ENCODE data around the gene MTFR1L.

MTFR1L gene

DNA sequence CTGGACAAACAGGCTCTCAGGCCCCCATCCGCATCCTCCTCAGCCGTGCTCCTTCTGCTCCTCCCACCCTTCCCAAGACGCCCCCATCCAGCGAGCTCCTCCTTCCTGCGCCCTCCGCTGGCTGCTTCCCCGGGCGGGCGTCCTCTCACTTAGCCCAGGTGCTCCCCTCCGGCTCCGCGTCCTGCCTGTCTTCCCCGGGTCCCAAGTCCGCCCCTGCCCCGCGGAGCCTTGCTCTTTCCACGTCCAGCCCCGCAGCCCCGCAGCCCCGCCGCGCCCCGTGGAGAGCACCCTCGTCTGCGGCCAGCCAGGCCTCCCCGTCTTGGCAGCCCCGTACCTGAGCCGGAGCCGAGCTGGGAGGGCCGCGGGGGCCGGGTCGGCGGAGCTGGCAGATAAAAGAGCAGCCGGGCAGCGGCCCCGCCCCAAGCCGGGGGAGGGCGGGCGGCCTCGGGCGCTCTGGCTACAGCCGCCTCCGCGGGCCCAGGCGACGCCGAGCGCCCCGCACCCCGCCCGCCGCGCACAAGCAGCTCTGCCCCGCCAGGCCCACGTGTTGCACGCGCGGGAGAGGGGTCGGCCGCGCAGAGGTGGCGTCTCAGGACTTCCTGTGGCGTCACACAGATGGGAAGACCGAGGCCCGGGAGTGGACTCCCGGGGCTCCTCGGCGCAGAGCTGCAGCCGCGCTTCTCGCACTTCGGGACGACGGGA is 55.6 kb downstream of the MTFR1L start, which contains the start of gene PAQR7:
Gene PAQR7, minus strand, starts transcription at position 555 of the 702 bp plus-strand sequence. CDS start 11,869 bp downstream, outside the sequence.
- TF ChIP-seq MAX (IDR thresholded peaks at IDR 0.05; ENCODE audit: low read depth, low read length) (no peak), CTCF (IDR thresholded peaks at IDR 0.05; ENCODE audit: low read depth, low read length) (no peak), MYC (IDR thresholded peaks at IDR 0.05; ENCODE audit: low read depth, low read length) (no peak), POLR2A (IDR thresholded peaks at IDR 0.05; ENCODE audit: extremely low read depth, insufficient read length) (no peak)
- peak; percentile 68 for DNase-seq (ENCODE audit: low read depth)
- H3K4me3 ChIP-seq (ENCODE audit: low read depth, low read length): no peak within 1 kb of the TSS

DNA sequence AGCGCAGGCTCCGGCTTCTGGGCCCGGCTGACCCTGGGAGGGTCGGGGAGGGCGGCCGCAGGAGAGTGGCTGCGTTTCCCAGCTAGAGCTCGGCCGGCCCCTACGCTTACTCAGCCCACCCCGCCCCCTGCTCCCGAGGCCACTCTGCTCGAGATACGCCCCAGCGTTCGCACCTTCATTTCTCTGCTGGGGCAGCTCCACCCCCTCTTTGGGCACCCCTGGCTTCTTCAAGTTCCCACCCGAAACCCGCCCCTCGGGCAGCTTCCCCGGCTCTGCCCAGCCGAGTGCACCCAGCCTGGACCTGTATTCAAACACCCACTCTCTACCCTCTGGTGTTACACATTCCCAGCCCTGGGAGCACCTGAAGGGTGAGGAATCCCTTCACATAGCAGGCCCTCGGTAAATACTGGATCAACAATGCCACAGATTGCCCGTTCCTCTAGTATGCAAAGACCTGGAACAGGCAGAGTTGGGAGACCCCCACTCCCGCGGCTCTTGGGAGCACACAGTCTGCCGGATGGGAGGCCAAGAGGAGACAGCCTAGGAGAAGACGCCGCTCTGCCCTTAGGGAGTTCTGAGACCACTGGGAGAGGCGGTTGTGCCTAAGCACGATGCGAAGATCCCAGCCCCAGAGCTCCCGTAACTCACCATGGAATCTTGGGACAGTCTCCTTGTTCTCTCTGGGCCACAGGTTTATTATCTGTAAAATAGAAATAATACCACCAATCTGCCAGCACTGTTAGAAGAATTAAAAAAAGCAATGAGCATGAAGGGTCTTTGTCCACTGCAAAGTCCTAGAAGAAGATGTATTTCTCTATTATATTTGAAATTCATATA is 56.3 kb downstream of the MTFR1L start:
- H3K4me3 ChIP-seq (ENCODE audit: low read depth, low read length): no peak overlapping the region
- no peak for DNase-seq (ENCODE audit: low read depth)
- no peak for TF ChIP-seq MYC (IDR thresholded peaks at IDR 0.05; ENCODE audit: low read depth, low read length)
- no peak for TF ChIP-seq POLR2A (IDR thresholded peaks at IDR 0.05; ENCODE audit: extremely low read depth, insufficient read length)
- TF ChIP-seq CTCF (IDR thresholded peaks at IDR 0.05; ENCODE audit: low read depth, low read length): no peak
- TF ChIP-seq MAX (IDR thresholded peaks at IDR 0.05; ENCODE audit: low read depth, low read length): no peak

DNA sequence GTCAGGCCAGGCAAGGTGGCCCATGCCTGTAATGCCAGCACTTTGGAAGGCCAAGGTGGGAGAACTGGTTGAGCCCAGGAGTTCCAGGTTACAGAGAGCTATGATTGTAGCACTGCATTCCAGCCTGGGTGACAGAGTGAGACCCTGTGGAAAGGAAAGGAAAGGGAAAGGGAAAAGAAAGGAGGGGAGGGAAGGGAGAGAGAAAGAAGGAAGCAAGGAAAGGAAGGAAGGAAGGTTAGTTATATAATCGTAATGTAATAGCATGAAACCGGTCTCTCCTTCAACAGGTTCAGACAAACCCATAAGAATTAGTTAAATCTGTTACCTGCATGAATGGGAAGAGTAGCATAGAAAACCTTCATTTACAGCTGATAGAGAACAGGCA is 56.9 kb downstream of the MTFR1L start:
- no peak for DNase-seq (ENCODE audit: low read depth)
- no peak for TF ChIP-seq CTCF (IDR thresholded peaks at IDR 0.05; ENCODE audit: low read depth, low read length)
- TF ChIP-seq MYC (IDR thresholded peaks at IDR 0.05; ENCODE audit: low read depth, low read length): no peak
- TF ChIP-seq MAX (IDR thresholded peaks at IDR 0.05; ENCODE audit: low read depth, low read length): no peak
- no peak for TF ChIP-seq POLR2A (IDR thresholded peaks at IDR 0.05; ENCODE audit: extremely low read depth, insufficient read length)
- no peak overlapping the region for H3K4me3 ChIP-seq (ENCODE audit: low read depth, low read length)

- no peak overlapping the region for H3K4me3 ChIP-seq (ENCODE audit: low read depth, low read length)
- no peak for TF ChIP-seq CTCF (IDR thresholded peaks at IDR 0.05; ENCODE audit: low read depth, low read length)
- TF ChIP-seq MYC (IDR thresholded peaks at IDR 0.05; ENCODE audit: low read depth, low read length): no peak
- no peak for TF ChIP-seq MAX (IDR thresholded peaks at IDR 0.05; ENCODE audit: low read depth, low read length)
- TF ChIP-seq POLR2A (IDR thresholded peaks at IDR 0.05; ENCODE audit: extremely low read depth, insufficient read length): no peak
- no peak for DNase-seq (ENCODE audit: low read depth)
Observed at GRCh38 chr1:25877155-25877554, 57.4 kb downstream of the MTFR1L start.

DNA sequence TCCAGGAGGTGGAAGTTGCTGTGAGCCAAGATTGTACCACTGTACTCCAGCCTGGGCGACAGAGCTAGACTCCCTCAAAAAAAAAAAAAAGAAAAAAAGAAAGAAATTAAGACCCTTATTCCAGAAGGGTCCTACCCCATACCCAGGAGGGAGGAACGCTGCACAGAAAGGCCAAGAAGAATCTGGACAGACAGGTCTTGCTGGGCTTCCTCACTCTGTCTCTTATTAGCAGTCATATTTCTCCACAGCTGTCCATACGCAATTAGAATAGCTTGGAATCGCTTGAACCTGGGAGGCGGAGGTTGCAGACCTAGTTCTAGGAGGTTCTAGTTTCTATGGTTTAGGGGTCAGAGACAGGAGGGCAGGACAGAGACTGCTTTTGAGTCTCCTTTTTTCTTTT is 58.9 kb downstream of the MTFR1L start:
- no peak overlapping the region for H3K4me3 ChIP-seq (ENCODE audit: low read depth, low read length)
- no peak for TF ChIP-seq MYC (IDR thresholded peaks at IDR 0.05; ENCODE audit: low read depth, low read length)
- TF ChIP-seq POLR2A (IDR thresholded peaks at IDR 0.05; ENCODE audit: extremely low read depth, insufficient read length): no peak
- no peak for TF ChIP-seq MAX (IDR thresholded peaks at IDR 0.05; ENCODE audit: low read depth, low read length)
- TF ChIP-seq CTCF (IDR thresholded peaks at IDR 0.05; ENCODE audit: low read depth, low read length): no peak
- DNase-seq (ENCODE audit: low read depth): no peak
